Prostate gland (tissue), 2 donors: ENCODE measurements around the gene ARHGAP26. TPM values are rescaled to one million over a fixed set of nuclear protein-coding genes. Genes with fewer than 3 reads are reported as not detected.

ENCODE experiments used
- DNase-seq: peaks from one replicate; pipeline ENCODE4 v3.0.0-alpha.2; 2019; ENCODE audit warnings: low spot score
- H3K27ac ChIP-seq, 2 donors: fragments of 200-600 bp; sonication (generic); 2 replicates each; pipeline ENCODE4 v1.5.1; 2017 to 2019
- H3K27me3 ChIP-seq: fragments of 200-600 bp; sonication (generic); replicated peaks from 2 replicates; pipeline ENCODE4 v1.5.1; 2019; ENCODE audit not compliant: insufficient read depth
- H3K36me3 ChIP-seq, 2 donors: fragments of 200-600 bp; sonication (generic); 1 replicate in 1 of 2; 2 replicates in 1 of 2; pipeline versions ENCODE4 v1.5.1 to v1.8.1; 2017 to 2019
- H3K4me1 ChIP-seq: fragments of 200-600 bp; sonication (generic); replicated peaks from 2 replicates; pipeline ENCODE4 v1.5.1; 2019
- H3K4me3 ChIP-seq, 2 donors: fragments of 200-600 bp; sonication (generic); 2 replicates each; pipeline ENCODE4 v1.5.1; 2017 to 2019
- H3K9me3 ChIP-seq: fragments of 200-600 bp; sonication (generic); 2 replicates; pipeline ENCODE4 v1.5.1; 2017
- CTCF ChIP-seq, 4 experiments: fragments of 200-600 bp in 2 of 4; fragments of 450-650 bp in 2 of 4; sonication (generic) in 2 of 4; IDR thresholded peaks; 1 replicate in 3 of 4; 2 replicates in 1 of 4; pipeline ENCODE4 v1.5.1; 2016 to 2019; ENCODE audit warnings: antibody characterized with exemption in 4 of 4, mild to moderate bottlenecking in 2 of 4, moderate library complexity in 2 of 4
- POLR2A ChIP-seq: fragments of 450-650 bp; IDR thresholded peaks from one replicate; pipeline ENCODE4 v1.6.1; 2016; ENCODE audit warnings: antibody characterized with exemption, mild to moderate bottlenecking
- POLR2AphosphoS5 ChIP-seq: sonication (generic); formaldehyde crosslinking; IDR thresholded peaks from one replicate; pipeline ENCODE4 v1.6.1; 2017; ENCODE audit warnings: antibody characterized with exemption
- WGBS: methylation state at CpG from one replicate; pipeline ENCODE4 v1.1.5; 2018; 5-methylcytosine and 5-hydroxymethylcytosine counted together
- intact Hi-C: fragments of 100-400 bp; cut with DNase I; formaldehyde crosslinking; loops from one replicate; pipeline ENCODE4 v1.14.2; 2022
- total RNA-seq, 2 donors: library from RNA; depleted of rRNA; stranded (reverse); fragments of >200 nt; gene quantifications; one replicate each; pipeline ENCODE4 v1.1.0, GENCODE V29; 2016

ARHGAP26 gene
- total RNA-seq, 2 donors from 2014 or later: 11.7 to 39.8 TPM

DNA sequence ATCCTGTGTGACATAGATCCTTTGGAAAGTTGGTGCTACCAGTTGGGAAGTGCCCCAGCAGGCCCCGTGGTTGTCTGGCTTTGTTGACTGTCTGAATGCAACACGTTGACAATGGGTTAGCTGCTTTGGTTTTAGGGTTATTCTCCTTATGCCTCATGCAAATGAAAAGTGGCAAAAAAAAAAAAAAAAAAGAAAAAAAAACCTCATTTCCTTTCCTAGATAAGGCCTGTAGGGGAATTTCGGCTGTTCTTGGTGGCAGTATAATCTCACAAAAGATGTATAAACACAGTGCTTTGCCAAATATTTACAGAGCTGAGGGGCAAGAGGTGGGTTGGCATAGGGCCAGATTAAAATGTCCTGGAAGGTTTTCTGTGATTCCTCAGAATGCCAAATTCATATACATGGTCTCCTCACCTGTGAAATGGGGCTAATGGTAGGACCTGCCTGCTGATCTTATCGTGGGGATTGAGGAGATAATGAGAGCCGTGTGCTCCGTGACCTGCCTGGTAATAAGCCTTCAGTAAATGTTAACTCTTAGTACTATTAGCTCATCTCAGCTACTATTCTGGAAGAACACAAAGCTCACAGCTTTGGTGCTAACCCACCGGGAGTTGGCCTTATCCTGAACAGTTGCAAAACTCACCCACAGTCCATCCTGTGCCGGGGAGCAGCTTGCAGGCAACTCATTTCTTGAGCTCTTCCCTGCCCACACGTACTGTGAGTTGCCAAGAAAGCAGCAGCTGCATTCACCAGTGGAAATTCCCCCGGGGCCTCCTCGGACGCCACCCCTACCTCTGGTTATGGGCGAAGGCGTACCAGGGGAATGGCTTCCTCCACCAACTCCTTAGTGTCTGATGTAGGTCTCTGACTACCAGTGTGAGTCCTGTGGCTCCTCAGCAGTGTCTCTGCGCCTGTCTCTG, 413.0 kb downstream of the ARHGAP26 start:
- no peak overlapping the region for H3K27ac ChIP-seq
- no peak for TF ChIP-seq CTCF (IDR thresholded peaks at IDR 0.05)
- no peaks in the 10 kb centered on the region for H3K36me3 ChIP-seq
- intact Hi-C loops: no loop called here
- no peaks in the 10 kb centered on the region for H3K27me3 ChIP-seq
- no peaks in the 10 kb centered on the region for H3K4me1 ChIP-seq
- no peaks in the 10 kb centered on the region for H3K9me3 ChIP-seq
- WGBS: 52% methylated on average over 15 of the region's 15 CpGs
- no peak for DNase-seq
- H3K4me3 ChIP-seq: no peak overlapping the region

GRCh38 chr5:143183989-143184388, 413.8 kb downstream of the ARHGAP26 start:
- no peak overlapping the region for H3K4me3 ChIP-seq
- no peak for DNase-seq
- no peak overlapping the region for H3K27ac ChIP-seq
- no peaks in the 10 kb centered on the region for H3K4me1 ChIP-seq
- no peaks in the 10 kb centered on the region for H3K9me3 ChIP-seq
- WGBS: 100% methylated on average over 1 of the region's 1 CpG
- no peak for TF ChIP-seq POLR2AphosphoS5
- TF ChIP-seq POLR2A: no peak
- no peak for TF ChIP-seq CTCF (IDR thresholded peaks at IDR 0.05)
- H3K36me3 ChIP-seq: no peaks in the 10 kb centered on the region
- no peaks in the 10 kb centered on the region for H3K27me3 ChIP-seq
- intact Hi-C loops: no loop called here

- no peak for DNase-seq
- H3K4me1 ChIP-seq: no peaks in the 10 kb centered on the region
- H3K36me3 ChIP-seq: no peaks in the 10 kb centered on the region
- intact Hi-C loops: no loop called here
- no peaks in the 10 kb centered on the region for H3K9me3 ChIP-seq
- H3K27me3 ChIP-seq: no peaks in the 10 kb centered on the region
- no peak overlapping the region for H3K27ac ChIP-seq
- no peak overlapping the region for H3K4me3 ChIP-seq
- no peak for TF ChIP-seq POLR2A
- no peak for TF ChIP-seq CTCF (IDR thresholded peaks at IDR 0.05)
- TF ChIP-seq POLR2AphosphoS5: no peak
These were observed 416.4 kb downstream of the ARHGAP26 start for GRCh38 chr5:143186623-143187022.

DNA sequence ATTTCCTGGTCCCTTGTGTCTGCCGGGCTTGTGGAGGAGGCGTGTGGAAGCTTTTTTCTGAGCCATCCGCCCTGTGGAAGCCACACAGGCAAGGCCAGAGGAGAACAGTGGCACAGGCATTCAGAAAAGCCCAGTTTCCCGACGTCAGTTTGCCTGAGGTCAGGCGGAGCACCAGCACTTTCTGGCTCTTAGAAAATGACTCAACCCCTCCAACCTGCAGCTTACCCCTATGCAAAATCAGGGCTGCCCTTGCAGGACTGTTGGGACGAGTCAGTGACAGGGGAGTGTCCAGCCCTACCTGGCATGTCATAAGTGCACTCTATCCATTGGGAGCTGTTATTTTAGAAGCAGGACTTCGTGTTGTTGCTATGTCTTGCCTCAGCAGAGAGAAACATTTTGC, 417.3 kb downstream of the ARHGAP26 start:
- intact Hi-C loops: no loop called here
- Histone ChIP-seq H3K27me3 (no peaks in the 10 kb centered on the region), H3K4me1 (no peaks in the 10 kb centered on the region), H3K4me3 (no peak overlapping the region), H3K9me3 (no peaks in the 10 kb centered on the region), H3K27ac (no peak overlapping the region), H3K36me3 (no peaks in the 10 kb centered on the region)
- TF ChIP-seq POLR2AphosphoS5: no peak
- no peak for TF ChIP-seq POLR2A
- no peak for TF ChIP-seq CTCF (IDR thresholded peaks at IDR 0.05)
- DNase-seq: no peak
- WGBS: 62% methylated on average over 8 of the region's 8 CpGs

DNA sequence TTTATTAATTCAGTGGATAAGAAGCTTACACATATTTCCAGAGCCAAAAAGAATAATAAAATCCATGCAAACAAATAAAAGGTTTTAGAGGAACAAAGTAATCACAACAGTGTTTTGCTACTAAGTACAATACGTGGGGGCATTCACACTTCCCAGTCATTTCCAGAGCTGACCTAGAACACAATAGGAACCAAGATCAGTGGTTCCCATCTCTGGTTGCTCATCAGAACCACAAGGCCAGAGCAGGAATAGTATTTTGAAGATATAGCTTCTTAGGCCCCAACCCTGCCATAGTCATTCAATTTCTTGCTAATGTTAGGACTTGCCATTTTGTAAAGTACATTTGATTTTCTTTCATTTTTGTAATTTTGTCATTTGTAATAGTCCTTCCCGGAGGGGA, 417.9 kb downstream of the ARHGAP26 start:
- no peak overlapping the region for H3K27ac ChIP-seq
- intact Hi-C loops: no loop called here
- no peaks in the 10 kb centered on the region for H3K36me3 ChIP-seq
- no peaks in the 10 kb centered on the region for H3K27me3 ChIP-seq
- no peak overlapping the region for H3K4me3 ChIP-seq
- no peak for DNase-seq
- no peaks in the 10 kb centered on the region for H3K9me3 ChIP-seq
- 74% methylated on average over 2 of the region's 2 CpGs for WGBS
- no peaks in the 10 kb centered on the region for H3K4me1 ChIP-seq
- TF ChIP-seq POLR2A (no peak), CTCF (IDR thresholded peaks at IDR 0.05) (no peak), POLR2AphosphoS5 (no peak)
